ENCODE measurements around the gene LRCH3. TPM values are rescaled to one million over a fixed set of nuclear protein-coding genes. Genes with fewer than 3 reads are reported as not detected.
A peak's percentile ranks its signal among the peaks of the same experiment; 100 is the strongest.

The LRCH3 gene
- total and polyA plus RNA-seq, 9 of the 15 experiments (the other 6 are each of a cell fraction or from before 2014, with no cell fraction given) = 4.6 to 75.3 (median 30.3) TPM

DNA sequence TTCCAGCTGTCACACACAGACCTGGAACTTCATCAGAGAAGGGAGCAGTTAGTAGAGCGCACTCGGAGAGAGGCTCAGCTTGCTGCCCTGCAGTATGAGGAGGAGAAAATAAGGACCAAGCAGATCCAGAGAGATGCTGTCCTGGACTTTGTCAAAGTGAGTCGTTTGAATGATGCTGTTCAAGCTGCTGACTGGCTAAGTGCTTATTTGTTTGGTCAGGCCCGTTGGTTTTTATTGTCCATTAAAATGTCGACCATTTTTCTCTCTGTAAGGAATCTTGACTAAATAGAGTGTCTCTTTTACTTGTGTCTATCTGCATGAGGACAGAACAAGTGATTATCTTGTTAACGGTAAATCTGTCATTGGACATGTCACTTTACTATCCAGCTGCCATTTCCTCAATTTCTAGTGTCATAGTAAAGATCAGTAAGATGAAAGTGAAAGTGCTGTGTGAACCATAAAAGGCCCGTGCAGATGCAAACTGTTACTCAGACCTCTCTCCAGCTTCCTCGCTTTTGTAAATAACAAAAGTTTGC lies 56.9 kb downstream of the LRCH3 start (continued):
- TF ChIP-seq, protein P1, sequence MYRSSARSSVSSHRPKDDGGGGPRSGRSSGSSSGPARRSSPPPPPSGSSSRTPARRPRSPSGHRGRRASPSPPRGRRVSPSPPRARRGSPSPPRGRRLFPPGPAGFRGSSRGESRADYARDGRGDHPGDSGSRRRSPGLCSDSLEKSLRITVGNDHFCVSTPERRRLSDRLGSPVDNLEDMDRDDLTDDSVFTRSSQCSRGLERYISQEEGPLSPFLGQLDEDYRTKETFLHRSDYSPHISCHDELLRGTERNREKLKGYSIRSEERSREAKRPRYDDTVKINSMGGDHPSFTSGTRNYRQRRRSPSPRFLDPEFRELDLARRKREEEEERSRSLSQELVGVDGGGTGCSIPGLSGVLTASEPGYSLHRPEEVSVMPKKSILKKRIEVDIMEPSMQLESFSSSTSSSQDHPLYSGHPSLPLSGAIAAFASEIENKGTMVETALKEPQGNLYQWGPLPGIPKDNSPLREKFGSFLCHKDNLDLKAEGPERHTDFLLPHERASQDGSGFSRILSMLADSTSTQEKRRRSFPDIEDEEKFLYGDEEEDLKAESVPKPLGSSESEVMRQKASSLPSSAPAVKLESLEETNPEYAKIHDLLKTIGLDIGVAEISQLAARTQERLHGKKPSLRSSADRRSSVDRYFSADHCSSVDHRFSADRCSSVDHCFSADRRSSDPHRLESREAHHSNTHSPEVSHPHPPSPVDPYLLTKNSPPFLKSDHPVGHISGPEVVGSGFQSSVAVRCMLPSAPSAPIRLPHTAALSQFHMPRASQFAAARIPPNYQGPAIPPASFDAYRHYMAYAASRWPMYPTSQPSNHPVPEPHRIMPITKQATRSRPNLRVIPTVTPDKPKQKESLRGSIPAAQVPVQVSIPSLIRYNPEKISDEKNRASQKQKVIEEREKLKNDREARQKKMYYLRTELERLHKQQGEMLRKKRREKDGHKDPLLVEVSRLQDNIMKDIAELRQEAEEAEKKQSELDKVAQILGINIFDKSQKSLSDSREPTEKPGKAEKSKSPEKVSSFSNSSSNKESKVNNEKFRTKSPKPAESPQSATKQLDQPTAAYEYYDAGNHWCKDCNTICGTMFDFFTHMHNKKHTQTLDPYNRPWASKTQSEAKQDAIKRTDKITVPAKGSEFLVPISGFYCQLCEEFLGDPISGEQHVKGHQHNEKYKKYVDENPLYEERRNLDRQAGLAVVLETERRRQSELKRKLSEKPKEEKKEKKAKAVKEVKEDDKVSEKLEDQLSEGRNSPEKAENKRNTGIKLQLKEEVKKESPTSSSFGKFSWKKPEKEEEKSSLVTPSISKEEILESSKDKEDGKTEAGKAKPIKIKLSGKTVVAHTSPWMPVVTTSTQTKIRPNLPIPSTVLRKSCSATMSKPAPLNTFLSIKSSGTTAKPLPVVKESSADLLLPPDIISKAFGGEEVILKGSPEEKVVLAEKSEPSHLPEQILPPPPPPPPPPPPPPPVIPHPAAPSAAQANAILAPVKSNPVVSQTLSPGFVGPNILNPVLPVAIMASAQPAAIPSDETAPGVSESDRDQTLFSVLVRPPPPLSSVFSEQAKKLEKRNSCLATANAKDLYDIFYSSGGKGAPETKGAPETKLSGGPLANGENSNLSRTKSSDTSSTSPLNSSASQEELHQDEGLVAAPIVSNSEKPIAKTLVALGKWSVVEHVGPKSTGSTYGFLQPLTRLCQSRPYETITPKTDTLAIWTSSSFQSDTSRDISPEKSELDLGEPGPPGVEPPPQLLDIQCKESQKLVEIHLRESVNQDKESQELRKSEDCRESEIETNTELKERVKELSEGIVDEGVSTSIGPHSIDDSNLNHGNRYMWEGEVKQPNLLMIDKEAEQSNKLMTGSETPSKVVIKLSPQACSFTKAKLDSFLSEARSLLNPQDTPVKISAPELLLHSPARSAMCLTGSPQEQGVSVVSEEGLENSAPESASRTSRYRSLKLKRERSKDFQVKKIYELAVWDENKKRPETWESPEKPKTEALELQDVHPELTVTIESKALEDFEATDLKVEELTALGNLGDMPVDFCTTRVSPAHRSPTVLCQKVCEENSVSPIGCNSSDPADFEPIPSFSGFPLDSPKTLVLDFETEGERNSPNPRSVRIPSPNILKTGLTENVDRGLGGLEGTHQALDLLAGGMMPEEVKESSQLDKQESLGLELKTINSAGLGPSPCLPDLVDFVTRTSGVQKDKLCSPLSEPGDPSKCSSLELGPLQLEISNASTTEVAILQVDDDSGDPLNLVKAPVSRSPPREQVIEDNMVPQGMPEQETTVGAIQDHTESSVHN (IDR thresholded peaks at IDR 0.05; ENCODE audit: borderline replicate concordance in 1 of 2, low read depth in 1 of 2) = peak in 1 of 2 experiments; percentile 88; a peak in 2 of 4 replicates
- TF ChIP-seq ZNF408 (CRISPR knock-in tag; IDR thresholded peaks at IDR 0.05; ENCODE audit: low read depth) = no peak
- TF ChIP-seq EP300 (IDR thresholded peaks at IDR 0.05; ENCODE audit: low read length) = peak; percentile 26; the same call in 1 of the 2 replicates
- no peak for TF ChIP-seq POLR2AphosphoS5 (IDR thresholded peaks at IDR 0.05; ENCODE audit: control insufficient read depth, insufficient read depth, low read depth, low read length)
- peak; percentile 98 for TF ChIP-seq MEIS2 (IDR thresholded peaks at IDR 0.05; ENCODE audit: partially characterized antibody)
- TF ChIP-seq, protein P2, sequence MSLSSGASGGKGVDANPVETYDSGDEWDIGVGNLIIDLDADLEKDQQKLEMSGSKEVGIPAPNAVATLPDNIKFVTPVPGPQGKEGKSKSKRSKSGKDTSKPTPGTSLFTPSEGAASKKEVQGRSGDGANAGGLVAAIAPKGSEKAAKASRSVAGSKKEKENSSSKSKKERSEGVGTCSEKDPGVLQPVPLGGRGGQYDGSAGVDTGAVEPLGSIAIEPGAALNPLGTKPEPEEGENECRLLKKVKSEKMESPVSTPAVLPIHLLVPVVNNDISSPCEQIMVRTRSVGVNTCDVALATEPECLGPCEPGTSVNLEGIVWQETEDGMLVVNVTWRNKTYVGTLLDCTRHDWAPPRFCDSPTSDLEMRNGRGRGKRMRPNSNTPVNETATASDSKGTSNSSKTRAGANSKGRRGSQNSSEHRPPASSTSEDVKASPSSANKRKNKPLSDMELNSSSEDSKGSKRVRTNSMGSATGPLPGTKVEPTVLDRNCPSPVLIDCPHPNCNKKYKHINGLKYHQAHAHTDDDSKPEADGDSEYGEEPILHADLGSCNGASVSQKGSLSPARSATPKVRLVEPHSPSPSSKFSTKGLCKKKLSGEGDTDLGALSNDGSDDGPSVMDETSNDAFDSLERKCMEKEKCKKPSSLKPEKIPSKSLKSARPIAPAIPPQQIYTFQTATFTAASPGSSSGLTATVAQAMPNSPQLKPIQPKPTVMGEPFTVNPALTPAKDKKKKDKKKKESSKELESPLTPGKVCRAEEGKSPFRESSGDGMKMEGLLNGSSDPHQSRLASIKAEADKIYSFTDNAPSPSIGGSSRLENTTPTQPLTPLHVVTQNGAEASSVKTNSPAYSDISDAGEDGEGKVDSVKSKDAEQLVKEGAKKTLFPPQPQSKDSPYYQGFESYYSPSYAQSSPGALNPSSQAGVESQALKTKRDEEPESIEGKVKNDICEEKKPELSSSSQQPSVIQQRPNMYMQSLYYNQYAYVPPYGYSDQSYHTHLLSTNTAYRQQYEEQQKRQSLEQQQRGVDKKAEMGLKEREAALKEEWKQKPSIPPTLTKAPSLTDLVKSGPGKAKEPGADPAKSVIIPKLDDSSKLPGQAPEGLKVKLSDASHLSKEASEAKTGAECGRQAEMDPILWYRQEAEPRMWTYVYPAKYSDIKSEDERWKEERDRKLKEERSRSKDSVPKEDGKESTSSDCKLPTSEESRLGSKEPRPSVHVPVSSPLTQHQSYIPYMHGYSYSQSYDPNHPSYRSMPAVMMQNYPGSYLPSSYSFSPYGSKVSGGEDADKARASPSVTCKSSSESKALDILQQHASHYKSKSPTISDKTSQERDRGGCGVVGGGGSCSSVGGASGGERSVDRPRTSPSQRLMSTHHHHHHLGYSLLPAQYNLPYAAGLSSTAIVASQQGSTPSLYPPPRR (CRISPR knock-in tag; IDR thresholded peaks at IDR 0.05; ENCODE audit: borderline replicate concordance) = no peak
- no peak for TF ChIP-seq MBD2 (IDR thresholded peaks at IDR 0.05; ENCODE audit: borderline replicate concordance, low read depth)
- peak; percentile 58 for TF ChIP-seq ARID1B (IDR thresholded peaks at IDR 0.05)
- TF ChIP-seq SAFB (IDR thresholded peaks at IDR 0.05; ENCODE audit: borderline replicate concordance, low read depth, low read length) = no peak
- no peak for TF ChIP-seq ESRRB (CRISPR knock-in tag; IDR thresholded peaks at IDR 0.05; ENCODE audit: borderline replicate concordance)
- TF ChIP-seq, protein P3, sequence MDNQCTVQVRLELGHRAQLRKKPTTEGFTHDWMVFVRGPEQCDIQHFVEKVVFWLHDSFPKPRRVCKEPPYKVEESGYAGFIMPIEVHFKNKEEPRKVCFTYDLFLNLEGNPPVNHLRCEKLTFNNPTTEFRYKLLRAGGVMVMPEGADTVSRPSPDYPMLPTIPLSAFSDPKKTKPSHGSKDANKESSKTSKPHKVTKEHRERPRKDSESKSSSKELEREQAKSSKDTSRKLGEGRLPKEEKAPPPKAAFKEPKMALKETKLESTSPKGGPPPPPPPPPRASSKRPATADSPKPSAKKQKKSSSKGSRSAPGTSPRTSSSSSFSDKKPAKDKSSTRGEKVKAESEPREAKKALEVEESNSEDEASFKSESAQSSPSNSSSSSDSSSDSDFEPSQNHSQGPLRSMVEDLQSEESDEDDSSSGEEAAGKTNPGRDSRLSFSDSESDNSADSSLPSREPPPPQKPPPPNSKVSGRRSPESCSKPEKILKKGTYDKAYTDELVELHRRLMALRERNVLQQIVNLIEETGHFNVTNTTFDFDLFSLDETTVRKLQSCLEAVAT (IDR thresholded peaks at IDR 0.05) = no peak
- TF ChIP-seq HCFC1 (IDR thresholded peaks at IDR 0.05; ENCODE audit: low read depth, low read length) = no peak
